Transverse colon (tissue), 3 donors: ENCODE data around the gene SLC5A1.

Experiments used
- POLR2A ChIP-seq: fragments of 450-650 bp; IDR thresholded peaks from one replicate; pipeline ENCODE4 v1.6.1; 2016; ENCODE audit warnings: antibody characterized with exemption, mild to moderate bottlenecking, moderate library complexity
- TF ChIP-seq, protein P1 (sequence below), 5 experiments: fragments of 200-600 bp in 3 of 5; fragments of 450-650 bp in 2 of 5; sonication (generic) in 3 of 5; IDR thresholded peaks; 1 replicate in 2 of 5; 2 replicates in 3 of 5; pipeline ENCODE4 v1.5.1; 2016 to 2017; ENCODE audit warnings: antibody characterized with exemption in 5 of 5, inconsistent platforms in 3 of 5, mild to moderate bottlenecking in 2 of 5, moderate library complexity in 1 of 5

DNA sequence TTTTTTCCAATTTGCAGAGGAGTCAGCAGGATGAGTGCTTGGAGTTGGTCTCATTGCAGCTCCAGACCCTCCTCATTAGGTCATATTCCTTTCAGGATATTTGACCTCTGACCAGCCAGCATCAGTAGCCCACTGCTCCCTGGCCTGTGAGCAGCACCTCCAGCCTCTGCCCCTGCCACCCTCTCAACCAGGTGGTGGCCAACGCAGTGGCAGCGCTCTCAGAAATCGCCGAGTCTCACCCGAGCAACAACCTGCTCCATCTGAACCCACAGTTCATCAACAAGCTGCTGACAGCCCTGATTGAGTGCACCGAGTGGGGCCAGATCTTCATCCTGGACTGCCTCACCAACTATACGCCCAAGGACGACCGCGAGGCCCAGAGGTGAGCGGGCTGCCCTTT lies 89.1 kb downstream of the SLC5A1 start:
- TF ChIP-seq, protein P1, sequence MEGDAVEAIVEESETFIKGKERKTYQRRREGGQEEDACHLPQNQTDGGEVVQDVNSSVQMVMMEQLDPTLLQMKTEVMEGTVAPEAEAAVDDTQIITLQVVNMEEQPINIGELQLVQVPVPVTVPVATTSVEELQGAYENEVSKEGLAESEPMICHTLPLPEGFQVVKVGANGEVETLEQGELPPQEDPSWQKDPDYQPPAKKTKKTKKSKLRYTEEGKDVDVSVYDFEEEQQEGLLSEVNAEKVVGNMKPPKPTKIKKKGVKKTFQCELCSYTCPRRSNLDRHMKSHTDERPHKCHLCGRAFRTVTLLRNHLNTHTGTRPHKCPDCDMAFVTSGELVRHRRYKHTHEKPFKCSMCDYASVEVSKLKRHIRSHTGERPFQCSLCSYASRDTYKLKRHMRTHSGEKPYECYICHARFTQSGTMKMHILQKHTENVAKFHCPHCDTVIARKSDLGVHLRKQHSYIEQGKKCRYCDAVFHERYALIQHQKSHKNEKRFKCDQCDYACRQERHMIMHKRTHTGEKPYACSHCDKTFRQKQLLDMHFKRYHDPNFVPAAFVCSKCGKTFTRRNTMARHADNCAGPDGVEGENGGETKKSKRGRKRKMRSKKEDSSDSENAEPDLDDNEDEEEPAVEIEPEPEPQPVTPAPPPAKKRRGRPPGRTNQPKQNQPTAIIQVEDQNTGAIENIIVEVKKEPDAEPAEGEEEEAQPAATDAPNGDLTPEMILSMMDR (IDR thresholded peaks at IDR 0.05): no peak
- TF ChIP-seq POLR2A: no peak
